A673 (cell line): ENCODE data around the gene TNIP1. TPM values are rescaled to one million over a fixed set of nuclear protein-coding genes. Genes with fewer than 3 reads are reported as not detected.

ENCODE experiments used
- BruUV-seq: library from RNA; stranded (reverse); fragments of 400-500 nt; replicated peaks from 2 replicates; lab custom pipeline; 2021; lab: Mats Ljungman, UMichigan
- CTCF ChIA-PET: fragments of 300-600 bp; sonication (Branson Sonifier 250); formaldehyde crosslinking; loops from one replicate; lab custom pipeline; 2022; ENCODE audit warnings: antibody characterized with exemption; lab: Charles Lee
- POLR2A ChIA-PET: fragments of 300-600 bp; sonication (Branson Sonifier 250); formaldehyde crosslinking; loops from one replicate; lab custom pipeline; 2022; ENCODE audit warnings: antibody characterized with exemption; ENCODE audit not compliant: low non-redundant PET; lab: Charles Lee
- DNase-seq: peaks from one replicate; pipeline ENCODE4 v3.0.0-alpha.2; 2015; ENCODE audit warnings: low spot score
- H3K27ac ChIP-seq: fragments of 200-600 bp; sonication (generic); 2 replicates; pipeline ENCODE4 v1.5.1; 2016; ENCODE audit warnings: mixed run types, low read depth, mild to moderate bottlenecking, mixed read lengths, antibody characterized with exemption, low read length; ENCODE audit not compliant: poor library complexity, severe bottlenecking
- H3K27me3 ChIP-seq: fragments of 200-600 bp; sonication (generic); replicated peaks from 2 replicates; pipeline ENCODE4 v1.6.1; 2017; ENCODE audit warnings: mixed run types, low read depth, mild to moderate bottlenecking, mixed read lengths, antibody characterized with exemption, low read length; ENCODE audit not compliant: insufficient read depth, poor library complexity
- H3K36me3 ChIP-seq: fragments of 200-600 bp; sonication (generic); 2 replicates; pipeline ENCODE4 v1.6.1; 2016; ENCODE audit warnings: mixed run types, mild to moderate bottlenecking, mixed read lengths, antibody characterized with exemption, low read length; ENCODE audit not compliant: insufficient read depth, poor library complexity, severe bottlenecking
- H3K4me1 ChIP-seq: fragments of 200-600 bp; sonication (generic); 2 replicates; pipeline ENCODE4 v1.6.1; 2017; ENCODE audit warnings: mixed run types, mild to moderate bottlenecking, mixed read lengths, antibody characterized with exemption, low read length; ENCODE audit not compliant: insufficient read depth, poor library complexity, severe bottlenecking
- H3K4me3 ChIP-seq: fragments of 200-600 bp; sonication (generic); 2 replicates; pipeline ENCODE4 v1.5.1; 2016; ENCODE audit warnings: low read depth, mixed run types, mild to moderate bottlenecking, mixed read lengths, low read length; ENCODE audit not compliant: poor library complexity, severe bottlenecking
- H3K9me3 ChIP-seq: fragments of 200-600 bp; sonication (generic); 2 replicates; pipeline ENCODE4 v1.6.1; 2016; ENCODE audit warnings: mixed run types, low read depth, mild to moderate bottlenecking, mixed read lengths, antibody characterized with exemption, low read length; ENCODE audit not compliant: poor library complexity, severe bottlenecking
- EZH2 ChIP-seq: fragments of 200-600 bp; sonication (generic); IDR thresholded peaks from 2 replicates; pipeline ENCODE4 v1.6.1; 2017; ENCODE audit warnings: borderline replicate concordance, low read depth, mild to moderate bottlenecking, mixed read lengths, antibody characterized with exemption, low read length; ENCODE audit not compliant: poor library complexity, severe bottlenecking
- intact Hi-C: fragments of 100-400 bp; cut with micrococcal nuclease; formaldehyde crosslinking; loops from one replicate; pipeline ENCODE4 v1.10.0; 2022; ENCODE audit not compliant: unreplicated experiment
- total RNA-seq: library from RNA; stranded (reverse); gene quantifications from 2 replicates; pipeline ENCODE4 v1.2.3, GENCODE V29; 2021
- TF ChIP-seq, protein P1 (sequence below): fragments of 300-800, 200-600 bp; sonication (generic); conservative IDR thresholded peaks from 2 replicates; pipeline ENCODE4 v1.5.1; 2017; ENCODE audit warnings: low read depth, mild to moderate bottlenecking, antibody characterized with exemption, low read length, moderate library complexity, mixed read lengths

The TNIP1 gene
- total RNA-seq, 1 experiment from 2014 or later = 33.3 TPM

DNA sequence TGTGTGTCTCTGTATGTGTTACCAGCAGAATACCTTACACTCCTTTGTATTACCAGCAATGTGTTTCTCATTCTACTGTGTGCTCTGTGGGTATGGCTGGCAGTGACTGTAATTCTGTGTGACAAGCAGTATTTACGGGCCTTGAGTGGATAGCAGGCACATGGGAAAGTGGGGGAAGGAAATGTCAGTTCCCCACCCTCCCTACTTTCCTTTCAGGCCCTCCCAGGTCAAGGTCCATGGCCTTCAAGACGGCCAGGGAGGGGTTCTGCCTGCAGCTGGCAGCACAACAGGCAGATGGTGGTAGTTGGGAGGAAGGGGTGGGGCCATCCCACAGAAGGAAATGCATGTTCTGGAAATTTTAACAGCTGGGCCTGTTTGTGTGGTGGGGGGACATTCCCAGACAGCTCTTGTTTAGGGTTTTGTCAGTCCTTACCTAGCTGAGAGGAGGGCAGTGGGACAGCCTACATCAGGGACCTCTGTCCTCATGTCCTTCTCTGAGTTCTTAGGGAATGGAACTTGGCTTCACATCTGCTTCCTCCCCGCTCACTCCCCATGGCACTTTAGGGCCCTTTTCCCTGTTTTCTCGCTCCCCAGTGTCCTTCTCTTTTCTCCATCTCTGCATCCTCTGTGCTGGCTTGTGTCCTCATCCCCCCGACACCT lies 14.6 kb upstream of the TNIP1 start:
- intact Hi-C loops = no loop called here
- Histone ChIP-seq H3K4me1 (peaks cover 8% of the 10 kb centered on the region), H3K4me3 (no peak overlapping the region), H3K9me3 (no peaks in the 10 kb centered on the region), H3K36me3 (no peaks in the 10 kb centered on the region), H3K27me3 (no peaks in the 10 kb centered on the region), H3K27ac (no peak overlapping the region)
- DNase-seq = no peak
- ChIA-PET CTCF (no interaction called here), POLR2A (no interaction called here)
- no TSS peak for BruUV-seq
- TF ChIP-seq, protein P1, sequence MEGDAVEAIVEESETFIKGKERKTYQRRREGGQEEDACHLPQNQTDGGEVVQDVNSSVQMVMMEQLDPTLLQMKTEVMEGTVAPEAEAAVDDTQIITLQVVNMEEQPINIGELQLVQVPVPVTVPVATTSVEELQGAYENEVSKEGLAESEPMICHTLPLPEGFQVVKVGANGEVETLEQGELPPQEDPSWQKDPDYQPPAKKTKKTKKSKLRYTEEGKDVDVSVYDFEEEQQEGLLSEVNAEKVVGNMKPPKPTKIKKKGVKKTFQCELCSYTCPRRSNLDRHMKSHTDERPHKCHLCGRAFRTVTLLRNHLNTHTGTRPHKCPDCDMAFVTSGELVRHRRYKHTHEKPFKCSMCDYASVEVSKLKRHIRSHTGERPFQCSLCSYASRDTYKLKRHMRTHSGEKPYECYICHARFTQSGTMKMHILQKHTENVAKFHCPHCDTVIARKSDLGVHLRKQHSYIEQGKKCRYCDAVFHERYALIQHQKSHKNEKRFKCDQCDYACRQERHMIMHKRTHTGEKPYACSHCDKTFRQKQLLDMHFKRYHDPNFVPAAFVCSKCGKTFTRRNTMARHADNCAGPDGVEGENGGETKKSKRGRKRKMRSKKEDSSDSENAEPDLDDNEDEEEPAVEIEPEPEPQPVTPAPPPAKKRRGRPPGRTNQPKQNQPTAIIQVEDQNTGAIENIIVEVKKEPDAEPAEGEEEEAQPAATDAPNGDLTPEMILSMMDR = no peak
- no peak for TF ChIP-seq EZH2

DNA sequence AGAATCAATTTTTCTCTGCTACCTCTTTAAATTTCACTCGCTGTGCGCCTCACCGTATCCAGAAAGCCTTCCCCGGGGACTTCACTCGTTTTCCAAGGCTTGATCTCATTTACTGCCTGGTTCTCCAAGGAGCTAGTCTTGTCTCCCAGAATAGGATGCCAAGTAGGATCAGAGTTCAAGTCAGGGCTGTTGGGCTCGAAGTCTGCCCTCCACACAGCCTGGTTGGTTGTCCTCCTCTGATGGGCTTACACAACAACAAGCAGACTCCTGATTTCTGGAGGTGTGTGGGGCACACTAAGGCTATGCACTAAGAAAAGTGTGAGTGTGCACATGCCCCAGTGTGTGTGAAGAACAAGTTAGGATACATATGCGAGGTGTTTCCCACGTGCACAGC lies 14.0 kb upstream of the TNIP1 start:
- CTCF ChIA-PET = no interaction called here

DNA sequence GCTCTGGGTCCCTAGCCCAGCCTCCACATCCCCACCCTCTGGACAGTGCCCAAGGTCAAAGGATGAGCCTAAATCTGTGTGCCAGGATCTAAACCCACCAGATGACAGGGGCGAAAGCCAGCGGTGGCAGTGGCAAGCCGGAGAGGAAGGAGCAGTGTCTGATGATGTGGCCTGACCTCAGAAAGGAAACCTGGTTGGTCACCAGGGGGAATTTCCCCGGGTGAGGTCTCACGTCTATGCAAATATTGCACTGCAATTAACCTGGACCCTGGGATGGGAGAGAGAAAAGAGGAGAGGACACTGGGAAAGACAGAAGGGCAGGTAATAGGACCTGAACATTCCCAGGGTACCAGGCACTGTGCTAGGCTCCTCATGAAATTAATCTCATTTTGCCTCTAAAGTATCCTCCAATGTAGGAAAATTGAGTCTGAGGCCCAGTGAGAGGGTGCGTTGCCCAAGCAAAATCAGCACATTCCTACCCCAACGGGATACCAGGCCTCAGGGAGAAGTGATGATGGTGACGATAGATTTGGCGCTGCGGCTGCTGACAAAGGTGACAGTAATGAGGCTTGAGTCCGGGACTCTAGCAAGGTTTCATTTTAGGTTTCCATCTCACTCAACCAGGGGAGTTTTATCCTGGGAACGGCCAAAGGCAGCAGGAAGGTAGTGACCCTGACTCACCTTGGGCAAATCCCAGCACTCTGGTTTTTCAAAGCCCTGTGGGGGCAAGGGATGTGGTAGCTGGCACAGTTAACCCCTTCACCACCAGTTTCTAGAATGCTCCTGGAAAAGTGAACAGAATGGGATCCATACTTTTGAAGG lies 13.4 kb upstream of the TNIP1 start:
- Histone ChIP-seq H3K4me1 (peaks cover 8% of the 10 kb centered on the region), H3K27me3 (no peaks in the 10 kb centered on the region), H3K4me3 (no peak overlapping the region), H3K36me3 (no peaks in the 10 kb centered on the region), H3K27ac (no peak overlapping the region), H3K9me3 (no peaks in the 10 kb centered on the region)
- intact Hi-C loops = no loop called here
- no peak for DNase-seq
- ChIA-PET CTCF (no interaction called here), POLR2A (no interaction called here)
- BruUV-seq = no TSS peak
- TF ChIP-seq EZH2 = no peak
- TF ChIP-seq, protein P1 = no peak

More for the DNA sequence above, 14.0 kb upstream of the TNIP1 start:
- intact Hi-C loops = no loop called here
- H3K4me1 ChIP-seq = peaks cover 8% of the 10 kb centered on the region
- H3K4me3 ChIP-seq = no peak overlapping the region
- no TSS peak for BruUV-seq
- DNase-seq = no peak
- no peaks in the 10 kb centered on the region for H3K36me3 ChIP-seq
- no peaks in the 10 kb centered on the region for H3K9me3 ChIP-seq
- TF ChIP-seq, protein P1 = no peak
- TF ChIP-seq EZH2 = no peak
- POLR2A ChIA-PET = no interaction called here
- H3K27ac ChIP-seq = no peak overlapping the region
- no peaks in the 10 kb centered on the region for H3K27me3 ChIP-seq
